Body of pancreas (tissue), 4 donors: Measurements from ENCODE around the gene SLC38A8.

ENCODE experiments used
- POLR2A ChIP-seq, 3 donors: fragments of 450-650 bp; IDR thresholded peaks; one replicate each; pipeline ENCODE4 v1.6.1; 2016; ENCODE audit warnings: antibody characterized with exemption in 3 of 3, mild to moderate bottlenecking in 2 of 3
- TF ChIP-seq, protein P1 (sequence below), 7 experiments: fragments of 450-650 bp in 4 of 7; fragments of 200-600 bp in 3 of 7; sonication (generic) in 3 of 7; IDR thresholded peaks; one replicate each; pipeline ENCODE4 v1.5.1; 2016 to 2019; ENCODE audit warnings: antibody characterized with exemption in 7 of 7

DNA sequence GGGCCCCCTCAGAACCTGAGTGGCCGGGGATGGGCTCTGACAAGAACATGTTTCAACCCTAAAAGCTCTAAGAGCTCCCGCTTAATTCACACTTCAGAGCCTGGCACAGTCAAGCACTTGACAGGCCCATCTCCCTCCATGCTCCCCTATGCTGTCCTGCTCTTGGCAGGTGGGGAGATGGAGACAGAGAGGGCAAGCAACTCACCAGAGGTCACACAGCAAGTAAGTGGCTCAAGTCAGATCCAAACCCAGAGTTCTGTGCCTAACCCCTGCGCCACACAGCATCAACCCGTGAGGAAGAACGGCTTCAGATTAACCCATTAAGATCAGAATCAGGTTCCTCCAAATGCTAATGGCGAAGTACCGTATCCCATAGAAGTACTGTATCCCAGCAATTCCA is 38.2 kb downstream of the SLC38A8 start:
- TF ChIP-seq, protein P1, sequence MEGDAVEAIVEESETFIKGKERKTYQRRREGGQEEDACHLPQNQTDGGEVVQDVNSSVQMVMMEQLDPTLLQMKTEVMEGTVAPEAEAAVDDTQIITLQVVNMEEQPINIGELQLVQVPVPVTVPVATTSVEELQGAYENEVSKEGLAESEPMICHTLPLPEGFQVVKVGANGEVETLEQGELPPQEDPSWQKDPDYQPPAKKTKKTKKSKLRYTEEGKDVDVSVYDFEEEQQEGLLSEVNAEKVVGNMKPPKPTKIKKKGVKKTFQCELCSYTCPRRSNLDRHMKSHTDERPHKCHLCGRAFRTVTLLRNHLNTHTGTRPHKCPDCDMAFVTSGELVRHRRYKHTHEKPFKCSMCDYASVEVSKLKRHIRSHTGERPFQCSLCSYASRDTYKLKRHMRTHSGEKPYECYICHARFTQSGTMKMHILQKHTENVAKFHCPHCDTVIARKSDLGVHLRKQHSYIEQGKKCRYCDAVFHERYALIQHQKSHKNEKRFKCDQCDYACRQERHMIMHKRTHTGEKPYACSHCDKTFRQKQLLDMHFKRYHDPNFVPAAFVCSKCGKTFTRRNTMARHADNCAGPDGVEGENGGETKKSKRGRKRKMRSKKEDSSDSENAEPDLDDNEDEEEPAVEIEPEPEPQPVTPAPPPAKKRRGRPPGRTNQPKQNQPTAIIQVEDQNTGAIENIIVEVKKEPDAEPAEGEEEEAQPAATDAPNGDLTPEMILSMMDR (IDR thresholded peaks at IDR 0.05) = no peak
- no peak for TF ChIP-seq POLR2A (IDR thresholded peaks at IDR 0.05)
